Stimulated activated CD8-positive, alpha-beta memory T cell treated with anti-CD3 and anti-CD28 coated beads, Interleukin-7, amount 100 ng/mL, for 4 hours (primary cell): ENCODE results near the gene PCSK2.

ENCODE experiments used
- DNase-seq, 2 donors: peaks; one replicate each; pipeline ENCODE4 v3.0.0-alpha.2; 2020; ENCODE audit warnings: low read depth in 2 of 2

PCSK2 gene

DNA sequence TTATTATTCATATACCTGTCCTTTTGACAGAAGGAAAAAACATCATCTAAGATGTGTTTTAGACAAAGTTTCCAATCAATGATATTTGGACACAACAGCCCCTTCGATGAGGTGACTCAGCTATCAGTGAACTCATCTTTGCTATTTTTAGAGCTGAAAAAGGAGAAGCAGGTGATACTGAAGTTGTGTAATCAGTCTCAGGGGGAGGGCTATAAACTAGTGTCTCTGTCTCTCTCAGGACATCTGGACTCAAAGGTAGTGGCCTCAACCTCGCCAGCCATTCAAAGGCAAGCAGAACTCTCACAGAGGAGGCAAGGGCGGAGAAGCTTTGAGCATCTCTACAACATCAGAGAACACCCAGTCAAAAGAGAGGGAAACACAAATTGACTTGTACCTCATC lies 168.9 kb downstream of the PCSK2 start:
- no peak for DNase-seq

DNA sequence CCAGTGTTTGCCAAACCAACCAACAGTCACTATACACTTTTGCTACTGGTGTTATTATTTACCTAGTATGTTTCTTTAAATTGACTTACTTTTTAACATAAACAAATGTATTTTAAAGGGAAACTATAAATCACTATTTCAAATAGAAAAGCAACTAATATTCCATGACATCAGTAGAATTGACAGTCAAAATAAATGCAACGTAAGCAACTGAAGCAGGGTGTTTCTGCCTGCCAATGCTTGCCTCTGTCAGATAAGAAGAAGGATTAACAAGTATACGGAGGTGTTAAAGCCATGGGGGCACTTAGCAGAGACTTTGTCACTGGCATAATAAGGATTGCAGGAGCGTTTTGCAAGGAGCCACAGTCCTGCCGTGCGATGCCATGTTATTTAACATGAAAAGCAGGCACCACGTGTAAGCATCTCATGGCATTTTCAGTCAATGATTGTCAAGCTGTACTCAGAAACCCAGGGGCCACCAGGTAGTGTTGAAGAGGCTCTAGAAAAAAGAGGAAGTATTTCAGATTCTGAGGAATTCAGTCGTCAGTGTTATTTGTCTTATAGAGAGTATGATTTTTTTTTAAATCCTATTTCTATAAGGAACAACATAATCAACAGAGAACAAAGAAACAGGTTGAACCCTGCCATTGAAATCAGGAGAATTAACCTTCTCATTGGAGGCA lies 172.6 kb downstream of the PCSK2 start:
- no peak for DNase-seq

DNA sequence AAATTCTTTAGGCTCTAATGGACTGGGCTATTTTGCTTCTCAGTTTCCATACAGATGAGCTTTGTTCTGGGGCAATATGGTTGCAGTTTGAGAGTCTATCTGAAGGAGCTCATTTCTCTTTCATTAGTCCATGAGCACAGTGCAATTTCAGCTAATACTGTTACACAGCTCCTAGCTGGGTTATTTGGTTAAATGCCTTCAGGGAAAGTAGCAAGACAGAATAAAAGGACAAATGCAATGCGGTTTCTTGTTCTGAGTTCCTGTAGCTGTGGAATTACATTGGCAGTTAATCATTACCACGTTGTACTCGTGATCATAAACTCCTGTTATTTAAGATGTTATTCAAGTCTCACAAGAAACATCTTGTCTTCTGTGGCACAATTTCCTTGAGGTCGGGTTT lies 176.6 kb downstream of the PCSK2 start:
- DNase-seq, result no peak

DNA sequence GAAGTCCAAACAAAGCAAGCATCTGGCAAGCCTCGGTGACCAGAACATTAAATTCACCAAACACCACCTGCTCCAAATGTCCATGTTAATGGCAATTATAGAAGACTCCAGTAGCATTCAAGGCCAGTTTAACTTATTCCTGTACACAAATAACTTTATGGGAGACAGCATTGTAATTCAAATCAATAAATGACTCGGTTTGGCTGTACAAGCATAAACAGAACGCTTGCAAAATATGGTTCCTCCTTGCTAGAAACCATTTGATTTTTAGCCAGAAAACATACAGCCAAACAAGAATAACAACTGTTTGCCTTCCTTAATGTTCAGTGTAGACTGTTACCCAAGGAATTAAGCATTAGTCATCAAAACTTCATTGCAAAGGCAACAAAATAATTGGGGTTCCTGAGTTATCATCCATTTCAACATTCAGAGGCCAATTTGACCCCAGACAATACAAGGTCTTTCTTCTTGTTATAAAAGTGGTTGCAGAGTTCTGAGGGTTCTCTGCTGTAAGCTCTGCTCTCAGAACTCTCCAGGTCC lies 179.3 kb downstream of the PCSK2 start:
- no peak for DNase-seq

DNA sequence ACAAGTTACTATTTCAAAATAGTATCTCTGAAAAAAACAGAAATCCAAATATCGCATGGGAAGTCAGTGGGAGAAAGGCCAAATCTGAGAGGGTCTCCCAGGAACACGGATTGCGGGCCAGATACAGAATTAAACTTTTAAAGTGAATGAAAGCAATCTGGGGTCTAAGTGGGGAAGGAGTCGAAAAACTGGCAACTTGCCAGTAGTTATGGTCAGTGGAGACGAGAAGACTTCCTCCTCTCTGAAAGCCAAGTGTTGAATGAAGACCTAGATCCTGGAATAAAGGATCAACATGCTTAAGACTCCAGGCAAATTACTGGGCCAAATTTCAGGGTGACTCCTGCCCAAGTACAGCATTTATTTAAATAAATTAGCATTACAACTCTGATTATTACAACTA lies 180.7 kb downstream of the PCSK2 start:
- no peak for DNase-seq

DNA sequence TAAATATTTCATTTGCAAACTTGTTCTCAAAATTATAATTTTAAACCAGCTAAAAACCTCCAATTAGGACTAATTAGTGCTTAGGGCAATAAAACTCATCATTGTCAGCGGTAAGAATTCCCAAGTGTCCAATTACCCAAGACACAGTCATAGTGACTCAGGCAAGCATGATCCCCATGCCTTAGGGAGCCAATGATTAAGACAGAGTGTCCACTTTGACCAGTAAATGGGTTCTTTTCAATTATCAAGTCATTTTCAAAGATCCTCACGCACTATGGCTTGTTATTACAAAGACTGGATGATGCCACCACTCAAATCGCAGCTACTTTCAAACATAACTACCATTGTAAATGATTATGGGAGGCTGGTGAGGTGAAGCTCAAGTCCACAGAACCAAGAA lies 190.4 kb downstream of the PCSK2 start:
- DNase-seq, result no peak

DNA sequence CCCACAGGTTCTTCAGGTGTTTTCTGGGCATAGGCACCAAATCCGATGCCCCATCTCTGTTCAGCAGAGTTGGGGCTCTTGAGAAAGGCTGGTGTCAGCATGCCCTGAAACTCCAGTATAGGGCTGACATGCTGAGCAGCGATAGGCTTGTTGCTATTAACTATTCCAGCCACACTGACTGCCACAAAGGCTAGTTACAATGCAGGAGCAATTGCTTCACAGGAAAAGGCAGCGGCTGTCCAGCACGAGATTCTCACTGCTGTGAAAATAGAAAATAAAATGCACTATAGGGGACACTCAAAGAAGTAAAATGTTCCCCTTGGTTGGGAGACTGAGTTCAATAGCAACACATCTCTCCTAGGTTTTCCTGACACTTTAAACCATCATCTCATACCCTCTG lies 191.9 kb downstream of the PCSK2 start:
- DNase-seq, result no peak

DNA sequence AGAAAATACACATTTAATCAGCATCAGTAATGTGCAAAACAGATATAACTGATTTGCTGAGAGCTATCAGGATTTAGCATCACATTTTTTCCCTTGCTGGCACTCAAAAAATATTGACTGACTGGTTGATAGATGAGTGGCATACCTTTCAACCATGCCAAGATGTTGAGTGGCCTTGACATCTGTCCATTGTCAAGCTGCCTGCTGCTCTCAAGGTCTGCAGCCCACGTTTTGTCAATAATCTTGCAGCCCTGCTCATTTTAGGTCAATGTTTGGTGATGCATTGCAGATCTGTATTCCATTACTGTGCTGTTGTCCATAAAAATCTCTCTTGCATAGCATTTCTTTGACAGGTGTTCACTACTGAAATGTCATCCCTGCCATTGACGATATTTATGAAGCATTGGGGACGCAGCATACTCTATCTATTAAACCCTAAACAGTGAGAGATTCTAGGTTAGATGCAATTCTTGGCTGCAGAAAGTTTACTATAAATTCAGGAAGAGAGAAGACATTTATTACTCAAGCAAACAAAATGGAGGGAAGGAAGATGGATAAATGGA lies 192.7 kb downstream of the PCSK2 start:
- no peak for DNase-seq

DNA sequence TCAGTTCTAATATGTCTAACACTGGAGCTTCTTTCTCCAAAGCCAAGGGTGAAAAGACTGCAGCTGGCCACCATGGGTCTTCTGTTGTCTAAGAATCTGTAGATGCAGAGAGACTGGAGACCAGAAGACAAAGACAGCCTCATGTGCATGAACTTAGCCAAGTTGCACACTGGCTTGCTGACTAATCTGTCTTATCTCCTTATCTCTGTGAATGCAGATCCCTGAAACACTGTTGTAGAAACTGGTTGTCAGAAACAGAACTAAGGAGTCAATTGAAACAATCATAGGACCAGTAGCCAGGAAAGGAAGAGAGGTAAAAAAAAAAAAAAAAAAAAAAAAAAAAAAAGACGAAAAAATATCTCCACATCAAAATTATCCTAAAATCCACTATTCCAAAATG lies 194.7 kb downstream of the PCSK2 start:
- no peak for DNase-seq

DNA sequence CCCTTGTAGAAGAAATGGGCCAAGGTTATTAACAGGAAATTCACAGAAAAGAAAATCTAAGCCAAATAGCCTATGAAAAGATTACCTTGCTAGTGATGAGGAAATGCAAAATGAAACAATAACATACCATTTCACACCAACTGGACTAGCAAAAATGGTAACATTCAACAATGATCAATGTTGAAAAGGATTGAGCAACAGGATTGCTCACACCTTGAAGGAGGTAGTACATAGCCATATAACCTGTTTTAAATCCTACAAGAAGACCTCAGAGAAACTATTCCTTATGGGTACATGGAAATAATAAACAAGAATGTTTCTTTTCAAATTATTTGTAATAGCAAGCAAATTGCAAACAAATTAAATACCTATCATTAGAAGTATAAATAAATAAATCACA lies 196.9 kb downstream of the PCSK2 start:
- no peak for DNase-seq

DNA sequence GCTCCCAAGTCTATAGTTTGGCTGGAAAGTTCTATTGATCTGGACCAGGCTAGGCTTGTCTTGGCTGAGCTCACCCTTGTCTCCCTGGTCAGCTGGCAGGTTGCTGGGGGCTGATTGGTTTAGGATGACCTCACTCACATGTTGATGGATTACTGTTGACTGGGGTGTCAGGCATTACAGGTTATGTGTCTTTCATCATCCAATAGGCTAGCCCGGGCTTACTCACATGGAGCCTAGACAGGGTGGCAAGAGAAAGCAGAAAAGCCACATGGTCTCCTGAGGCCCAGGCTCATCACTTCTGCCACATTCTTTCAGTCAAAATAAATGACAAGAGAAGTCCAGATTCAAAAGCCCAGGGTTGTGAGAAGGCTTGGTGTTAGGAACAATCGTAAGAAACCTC lies 200.8 kb downstream of the PCSK2 start:
- DNase-seq, result no peak

DNA sequence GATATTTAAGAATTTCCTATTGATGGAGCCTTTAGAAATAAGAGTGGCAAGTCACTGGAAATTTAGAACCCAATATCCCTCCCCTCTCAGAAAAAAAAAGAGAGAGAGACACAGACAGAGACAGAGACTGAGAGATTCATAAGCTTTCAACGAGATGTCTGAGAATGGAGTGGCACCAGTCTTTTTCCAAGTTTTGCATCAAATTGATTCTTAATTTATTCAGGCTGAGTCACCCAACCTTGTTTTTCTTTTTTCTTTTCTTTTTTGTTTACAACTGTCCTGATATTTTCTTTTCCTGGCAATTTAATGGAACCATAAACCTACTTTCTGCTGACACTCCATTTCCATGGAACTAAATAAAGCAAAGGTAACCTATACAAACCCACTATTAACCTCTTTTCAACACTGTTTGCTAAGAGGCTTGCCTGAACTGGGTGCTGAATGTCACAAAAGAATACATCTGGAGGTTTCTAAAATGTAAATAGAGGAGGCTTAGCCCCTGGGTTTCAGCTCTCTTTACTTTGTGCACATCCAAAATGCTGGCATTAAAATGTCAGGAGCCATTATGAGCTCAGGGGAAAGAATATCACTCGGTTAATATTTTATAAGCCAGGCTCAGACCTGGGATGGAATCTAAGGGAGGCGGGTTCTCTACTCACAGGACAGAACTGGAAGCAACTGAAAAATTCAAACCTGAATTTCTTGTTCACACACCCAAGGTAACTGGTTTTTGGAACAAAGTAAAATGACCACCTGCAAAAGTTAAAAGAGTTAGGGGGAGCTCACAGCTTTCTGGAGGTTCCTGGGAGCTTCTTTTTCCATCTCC lies 203.5 kb downstream of the PCSK2 start:
- no peak for DNase-seq

DNA sequence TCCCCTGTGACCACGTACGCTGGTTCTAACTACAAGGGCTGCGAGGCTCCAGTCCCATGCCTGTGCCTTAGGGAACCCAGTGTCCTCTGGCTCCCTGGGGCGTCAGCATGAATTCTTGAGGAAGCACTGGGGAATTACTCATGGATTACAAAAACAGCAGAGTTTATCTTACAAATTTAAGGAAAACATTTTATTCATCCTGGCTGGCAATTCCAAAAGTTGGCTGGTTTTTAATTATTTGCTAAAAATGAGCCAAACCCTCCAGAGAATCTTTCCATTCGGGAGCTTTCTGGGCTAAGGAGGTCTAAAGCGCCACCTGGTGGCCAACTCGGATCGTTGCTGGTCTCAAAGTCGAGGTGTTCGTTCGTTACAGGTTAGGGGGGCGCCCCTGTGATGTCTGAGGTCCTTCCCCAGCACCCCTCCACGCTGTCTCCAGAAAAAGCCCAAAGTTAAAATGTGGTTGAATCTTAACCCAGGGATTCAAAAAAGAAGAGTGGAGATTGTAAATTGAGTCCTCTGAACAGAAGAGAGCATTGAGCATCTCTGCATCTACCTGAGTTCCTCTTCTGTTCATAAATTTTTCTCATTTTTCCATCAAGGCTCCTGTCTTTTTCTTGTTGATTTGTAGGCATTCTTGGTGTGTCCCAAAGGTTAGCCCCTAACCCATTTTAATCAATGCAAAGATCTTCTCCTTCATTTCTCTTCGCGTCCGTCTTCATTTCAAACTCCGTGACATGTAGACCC lies 205.0 kb downstream of the PCSK2 start:
- peak in 1 of 2 donors; percentile 8 for DNase-seq

DNA sequence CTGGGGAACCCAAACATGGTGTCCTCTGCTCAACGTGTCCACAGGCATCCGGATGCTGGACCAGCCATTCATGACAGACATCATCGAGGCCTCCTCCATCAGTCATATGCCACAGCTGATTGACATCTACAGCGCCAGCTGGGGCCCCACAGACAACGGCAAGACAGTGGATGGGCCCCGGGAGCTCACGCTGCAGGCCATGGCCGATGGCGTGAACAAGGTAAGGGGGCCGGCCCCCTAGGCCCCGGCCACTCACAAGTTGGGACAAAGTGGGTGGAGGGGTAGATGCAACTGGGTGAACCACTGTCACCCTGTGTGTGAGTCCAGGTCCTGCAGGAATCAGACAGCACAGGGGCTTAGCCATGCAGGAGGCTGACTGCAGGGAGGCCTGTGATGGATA lies 209.8 kb downstream of the PCSK2 start:
- no peak for DNase-seq

DNA sequence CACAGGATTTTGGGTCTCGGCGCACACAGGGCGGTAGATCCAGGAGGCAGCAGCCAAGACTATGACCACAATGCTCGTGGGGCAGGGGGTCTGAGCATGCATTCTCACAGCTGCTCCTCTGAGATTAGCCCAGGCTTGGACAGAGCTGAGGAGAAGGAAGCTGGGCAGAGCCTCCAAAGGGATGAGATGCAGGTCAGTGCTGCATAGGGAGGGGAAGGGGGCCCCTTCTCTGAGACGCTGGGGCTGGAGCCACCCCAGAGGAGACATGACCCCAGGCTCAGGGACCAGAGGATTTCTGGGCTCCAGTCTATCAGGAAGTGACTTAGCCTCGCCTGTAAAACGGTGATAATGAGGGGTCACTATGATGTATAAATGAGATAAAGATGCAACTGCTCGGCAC lies 210.4 kb downstream of the PCSK2 start:
- no peak for DNase-seq

DNA sequence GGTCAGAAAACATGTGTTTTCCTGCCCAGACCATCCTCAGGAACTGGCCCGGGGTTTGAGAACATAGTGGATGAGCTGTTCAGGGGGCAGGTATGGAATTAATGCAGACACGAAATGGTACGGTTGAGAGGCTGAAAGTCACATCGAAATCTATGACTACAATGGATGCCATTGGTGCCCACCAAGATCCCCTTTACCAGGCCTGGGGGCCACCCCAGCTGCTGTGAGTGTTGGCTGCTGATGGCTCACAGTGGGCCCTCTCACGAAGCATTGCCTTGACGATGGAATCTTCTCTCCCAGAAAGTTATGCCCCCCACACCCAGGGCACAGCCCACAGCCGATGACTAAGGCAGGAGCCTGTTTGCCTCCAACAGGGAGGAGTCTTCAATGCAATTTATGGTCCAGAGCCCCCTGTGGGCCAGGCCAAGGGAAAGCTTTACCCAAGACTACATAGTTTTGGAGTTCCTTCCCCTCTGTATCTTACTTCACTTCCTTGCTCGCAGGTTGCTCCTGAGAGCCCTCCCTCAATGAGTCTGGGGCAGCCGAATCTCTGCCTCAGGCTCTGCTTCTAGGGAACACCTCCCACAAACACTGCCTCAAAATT lies 211.7 kb downstream of the PCSK2 start:
- no peak for DNase-seq

DNA sequence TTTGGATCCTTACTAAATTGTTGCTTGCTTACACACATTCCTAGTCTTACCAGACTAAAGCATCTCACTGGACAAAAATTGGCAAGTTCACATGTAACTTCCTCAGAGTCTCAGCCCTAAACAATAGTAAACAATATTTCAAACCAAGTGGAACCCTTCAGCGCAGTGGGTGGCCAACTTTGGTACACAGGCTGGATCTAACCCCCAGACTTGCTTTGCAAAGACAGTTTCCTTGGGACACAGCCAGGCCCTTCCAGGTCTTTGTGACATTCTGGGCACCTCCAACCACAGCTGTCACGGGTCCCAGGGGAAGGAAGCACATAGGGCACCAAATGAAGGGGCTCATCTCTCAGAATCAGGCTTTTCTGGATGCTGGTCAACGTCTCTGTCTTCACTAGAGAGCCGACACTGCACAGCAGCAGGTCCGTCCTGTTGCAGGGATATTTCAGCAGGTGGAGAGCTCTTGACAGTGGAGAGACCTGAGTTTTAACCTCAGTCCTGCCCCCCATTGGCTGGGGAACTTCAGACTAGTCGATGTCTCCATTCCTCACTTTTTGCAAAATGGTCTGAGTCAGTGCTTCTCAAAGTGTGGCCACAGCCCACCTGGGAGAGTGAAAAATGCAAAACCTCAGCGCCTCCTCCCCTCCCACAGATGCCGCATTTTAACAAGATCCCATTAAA lies 212.9 kb downstream of the PCSK2 start:
- DNase-seq, result no peak

DNA sequence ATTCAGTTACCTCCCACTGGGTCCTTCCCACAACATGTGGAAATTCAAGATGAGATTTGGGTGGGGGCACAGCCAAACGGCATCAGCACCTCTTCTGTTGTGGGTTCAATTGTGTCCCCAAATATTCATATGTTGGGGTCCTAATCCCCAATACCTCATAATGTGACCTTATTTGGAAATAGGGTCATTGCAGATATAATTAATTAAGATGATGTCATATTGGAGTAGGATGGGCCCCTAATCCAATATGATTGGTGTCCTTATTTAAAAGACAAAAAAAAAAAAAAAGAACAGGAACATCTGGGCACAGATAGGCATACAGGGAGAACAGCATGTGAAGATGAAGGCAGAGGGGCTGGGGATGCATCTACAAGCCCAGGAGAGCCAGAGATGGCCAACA lies 214.9 kb downstream of the PCSK2 start:
- DNase-seq, result no peak

DNA sequence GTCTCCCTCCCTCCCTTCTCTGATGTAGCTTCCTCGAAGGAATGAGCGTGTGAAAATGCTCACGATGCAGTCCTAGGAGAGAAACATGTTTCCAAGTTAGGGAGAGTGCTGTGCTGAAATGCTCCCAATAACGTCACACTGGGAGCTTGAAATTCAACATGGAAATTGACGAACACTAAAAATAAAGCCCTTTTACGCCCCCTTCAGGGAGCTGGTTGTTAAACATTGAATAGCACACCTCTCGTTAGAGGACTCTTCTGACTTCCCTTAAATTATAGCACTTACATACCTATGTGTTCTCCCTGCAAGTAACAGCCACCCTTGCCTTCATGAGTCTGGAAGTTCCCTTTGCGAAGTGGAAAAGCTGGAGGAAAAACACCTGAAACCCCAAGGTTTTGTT lies 215.7 kb downstream of the PCSK2 start:
- DNase-seq, result no peak

DNA sequence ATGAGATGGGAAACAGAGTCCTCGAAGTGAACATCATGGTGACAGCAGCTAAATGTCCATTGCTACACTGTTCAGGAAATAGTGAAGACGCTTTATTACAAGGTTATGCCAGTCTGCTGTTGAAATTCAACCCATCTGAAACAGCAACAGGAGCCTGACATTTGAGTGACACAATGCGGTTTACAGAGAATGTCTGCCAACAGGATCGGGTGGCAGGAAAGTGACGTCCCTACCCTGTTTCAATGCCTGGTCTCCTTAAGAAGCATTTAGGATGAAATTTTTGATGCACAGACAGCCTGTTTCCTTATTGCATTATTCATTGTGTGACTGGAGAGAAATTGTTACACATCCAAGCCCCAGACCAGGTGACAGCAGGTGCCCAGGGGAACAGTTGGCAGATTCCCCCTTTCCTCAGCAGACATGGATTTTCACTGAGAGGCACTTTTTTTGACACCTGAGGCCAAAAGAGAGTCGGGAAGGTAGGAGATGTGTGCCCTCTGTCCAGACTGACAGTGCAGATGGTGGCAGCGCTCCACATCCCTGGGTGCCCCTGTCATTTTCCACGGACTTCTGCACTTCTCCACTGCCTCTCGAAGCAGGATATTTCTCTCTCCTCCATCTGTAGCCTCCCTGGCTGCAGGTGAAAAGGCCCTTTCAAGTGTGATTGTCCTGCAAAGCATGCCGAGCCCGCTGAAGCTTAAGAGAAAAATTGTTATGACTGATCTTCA lies 216.5 kb downstream of the PCSK2 start:
- no peak for DNase-seq

DNA sequence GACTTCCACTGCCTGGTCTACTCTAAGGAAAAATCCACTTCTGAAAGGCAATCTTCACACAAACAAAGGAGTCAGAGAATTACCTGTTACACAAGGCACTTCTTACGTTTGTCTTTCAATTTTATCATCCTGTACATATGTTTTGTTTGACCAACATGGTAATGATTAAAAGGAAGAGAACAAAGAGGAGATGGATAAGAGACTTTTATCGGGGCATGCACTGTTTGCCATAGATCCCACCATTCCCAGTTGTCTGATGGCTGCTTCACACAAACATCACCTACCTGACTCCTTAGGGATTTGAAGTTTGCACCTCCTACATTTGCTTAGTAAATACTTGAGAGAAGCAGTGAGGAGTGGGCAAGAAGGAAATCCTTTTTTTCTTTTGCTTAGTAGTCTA lies 217.3 kb downstream of the PCSK2 start:
- no peak for DNase-seq
